ENCODE data around the gene ADAM12. TPM values are rescaled to one million over a fixed set of nuclear protein-coding genes. Genes with fewer than 3 reads are reported as not detected.

ADAM12 gene
- polyA plus RNA-seq, 1 of the 3 experiments (the other 2 are of a cell fraction): 25.0 TPM

- TF ChIP-seq SMC3 (IDR thresholded peaks at IDR 0.05; ENCODE audit: low read depth, low read length) (no peak), SIN3A (IDR thresholded peaks at IDR 0.05; ENCODE audit: borderline replicate concordance, low read depth, low read length) (0 out of 2 replicates have a peak, but pooled peaks have one; percentile 24), USF1 (IDR thresholded peaks at IDR 0.05; ENCODE audit: borderline replicate concordance, low read depth) (no peak), TCF12 (IDR thresholded peaks at IDR 0.05) (peak; percentile 52), USF2 (IDR thresholded peaks at IDR 0.05; ENCODE audit: borderline replicate concordance, low read depth, low read length) (no peak), ZBTB33 (IDR thresholded peaks at IDR 0.05; ENCODE audit: borderline replicate concordance, low read depth) (no peak), MAX (IDR thresholded peaks at IDR 0.05; ENCODE audit: low read depth) (no peak), IRF3 (IDR thresholded peaks at IDR 0.05; ENCODE audit: low read depth, low read length) (no peak), RXRA (IDR thresholded peaks at IDR 0.05; ENCODE audit: borderline replicate concordance, low read depth) (no peak; the same call in 1 of the 2 replicates), FOXJ3 (CRISPR knock-in tag; IDR thresholded peaks at IDR 0.05) (no peak), PBX3 (IDR thresholded peaks at IDR 0.05) (peak; percentile 65), MEF2A (IDR thresholded peaks at IDR 0.05; ENCODE audit: borderline replicate concordance, low read depth) (no peak), JUND (IDR thresholded peaks at IDR 0.05) (0 out of 2 replicates have a peak, but pooled peaks have one; percentile 15), NFIC (IDR thresholded peaks at IDR 0.05; ENCODE audit: borderline replicate concordance) (no peak), RAD21 (IDR thresholded peaks at IDR 0.05; ENCODE audit: low read length) (no peak), FOSL2 (IDR thresholded peaks at IDR 0.05; ENCODE audit: borderline replicate concordance, low read depth) (no peak), EP300 (IDR thresholded peaks at IDR 0.05; ENCODE audit: borderline replicate concordance in 1 of 2, low read depth in 1 of 2, low read length in 1 of 2) (0 out of 4 replicates have a peak, but pooled peaks of 1 of the 2 experiments have one; percentile 36)
- Histone ChIP-seq H3K9me2 (no peaks in the 10 kb centered on the region), H3F3A (replicated peaks; ENCODE audit: insufficient read depth) (peaks cover 19% of the 10 kb centered on the region), H3K4me1 (ENCODE audit: control insufficient read depth in 1 of 2, insufficient read depth in 2 of 2, low read depth in 1 of 2, low read length in 1 of 2) (peaks cover 0 to 6% of the 10 kb centered on the region in 2 experiments; a peak in 2 of 4 replicates), H2AFZ (ENCODE audit: low read depth) (no peak overlapping the region), H3K4me2 (peak overlapping the region; percentile 3; the same call in 1 of the 2 replicates), H3K79me2 (ENCODE audit: insufficient read depth) (no peaks in the 10 kb centered on the region), H4K20me1 (ENCODE audit: insufficient read depth) (no peaks in the 10 kb centered on the region), H3K27ac (ENCODE audit: low read depth in 2 of 2, low read length in 1 of 2) (peak overlapping the region in 1 of 2 experiments; percentile 63; a peak in 2 of 4 replicates), H3K9me3 (no peaks in the 10 kb centered on the region), H3K4me3 (ENCODE audit: low read depth in 2 of 2, low read length in 1 of 2) (no peak overlapping the region), H3K9ac (no peak overlapping the region), H3K27me3 (ENCODE audit: insufficient read depth) (no peaks in the 10 kb centered on the region), H3K36me3 (replicated peaks in 1 of 2; ENCODE audit: control insufficient read depth in 1 of 2, insufficient read depth in 2 of 2, low read length in 1 of 2) (no peaks in the 10 kb centered on the region)
- 79% methylated on average over 11 of the region's 11 CpGs for WGBS (ENCODE audit: low lambda C conversion rate)
- CTCF ChIA-PET: interaction anchor here (0.9 to 1.3 kb wide), 2 partner anchors 9 to 20 kb away, joined by 3 to 4 read pairs; no protein-coding TSS in a partner anchor
- no peak for DNase-seq
- POLR2A ChIA-PET: no interaction called here
Measured at GRCh38 chr10:126215746-126216631, 172.3 kb downstream of the ADAM12 start.

Measured in SK-N-SH (cell line).